HEK293T (cell line): ENCODE measurements around the gene CDS2.

Experiments used
- CTCF ChIA-PET: fragments of 350-600 bp; formaldehyde crosslinking; extraction: SDS; loops from one replicate; lab custom pipeline; 2021; ENCODE audit warnings: antibody characterized with exemption, inconsistent platforms; lab: Yijun Ruan, JAX
- POLR2A ChIA-PET: fragments of 350-600 bp; formaldehyde crosslinking; extraction: SDS; loops from one replicate; lab custom pipeline; 2020; ENCODE audit warnings: antibody characterized with exemption, inconsistent platforms; lab: Yijun Ruan, JAX
- DNase-seq: peaks from one replicate; pipeline ENCODE4 v3.0.0; 2012; ENCODE audit warnings: mixed read lengths; ENCODE audit errors: extremely low spot score
- ARNT ChIP-seq: fragments of 450-650 bp; IDR thresholded peaks from 2 replicates; pipeline ENCODE4 v1.6.1; 2017; ENCODE audit warnings: mild to moderate bottlenecking
- BHLHE40 ChIP-seq: fragments of 450-650 bp; IDR thresholded peaks from 2 replicates; pipeline ENCODE4 v1.6.1; 2016; ENCODE audit warnings: mild to moderate bottlenecking, moderate library complexity, borderline replicate concordance
- CTBP1 ChIP-seq: fragments of 450-650 bp; IDR thresholded peaks from 2 replicates; pipeline ENCODE4 v1.6.1; 2016; ENCODE audit warnings: borderline replicate concordance
- ELF4 ChIP-seq: fragments of 450-650 bp; IDR thresholded peaks from 2 replicates; pipeline ENCODE4 v1.6.1; 2017; ENCODE audit warnings: antibody characterized with exemption
- FOXA1 ChIP-seq: fragments of 450-650 bp; IDR thresholded peaks from 2 replicates; pipeline ENCODE4 v1.6.1; 2016; ENCODE audit warnings: mild to moderate bottlenecking
- FOXK2 ChIP-seq: fragments of 450-650 bp; IDR thresholded peaks from 2 replicates; pipeline ENCODE4 v1.6.1; 2016; ENCODE audit warnings: mild to moderate bottlenecking
- FOXM1 ChIP-seq: fragments of 450-650 bp; IDR thresholded peaks from 2 replicates; pipeline ENCODE4 v1.6.1; 2017; ENCODE audit warnings: mild to moderate bottlenecking, borderline replicate concordance
- HDGF ChIP-seq: fragments of 450-650 bp; IDR thresholded peaks from 2 replicates; pipeline ENCODE4 v1.6.1; 2017; ENCODE audit warnings: antibody characterized with exemption, borderline replicate concordance
- L3MBTL2 ChIP-seq: fragments of 450-650 bp; conservative IDR thresholded peaks from 2 replicates; pipeline ENCODE4 v1.6.1; 2016; ENCODE audit warnings: mild to moderate bottlenecking
- LEF1 ChIP-seq: fragments of 450-650 bp; IDR thresholded peaks from 2 replicates; pipeline ENCODE4 v1.6.1; 2017; ENCODE audit warnings: mild to moderate bottlenecking, borderline replicate concordance
- NFRKB ChIP-seq: fragments of 450-650 bp; IDR thresholded peaks from 2 replicates; pipeline ENCODE4 v1.6.1; 2016; ENCODE audit warnings: mild to moderate bottlenecking, moderate library complexity
- SP1 ChIP-seq: fragments of 450-650 bp; IDR thresholded peaks from 2 replicates; pipeline ENCODE4 v1.6.1; 2017
- SUZ12 ChIP-seq: fragments of 450-650 bp; IDR thresholded peaks from 2 replicates; pipeline ENCODE4 v1.6.1; 2016; ENCODE audit warnings: mild to moderate bottlenecking
- TARDBP ChIP-seq: fragments of 450-650 bp; IDR thresholded peaks from 2 replicates; pipeline ENCODE4 v1.6.1; 2016
- ZNF384 ChIP-seq: fragments of 450-650 bp; IDR thresholded peaks from 2 replicates; pipeline ENCODE4 v1.6.1; 2016
- TF ChIP-seq, protein P1 (sequence below): fragments of 450-650 bp; IDR thresholded peaks from 2 replicates; pipeline ENCODE4 v1.6.1; 2016

CDS2 gene

DNA sequence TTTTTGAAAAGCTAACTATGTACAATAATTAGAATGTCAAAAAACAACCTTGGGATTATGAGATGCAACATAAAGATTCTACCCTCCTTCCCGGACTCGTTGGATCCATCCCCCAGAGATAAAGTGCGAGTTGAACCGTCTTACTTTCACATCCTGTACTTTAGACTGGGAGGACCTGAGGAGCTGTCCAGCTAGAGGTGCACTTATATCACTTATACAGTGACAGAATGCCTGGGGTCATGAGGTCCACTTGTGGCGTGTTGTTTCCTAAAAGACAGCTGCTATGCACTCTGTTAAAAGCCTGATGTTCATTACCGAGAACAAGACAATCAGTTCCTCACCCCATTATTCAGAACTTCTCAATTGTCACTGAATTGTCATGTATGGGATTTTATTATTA, 2.1 kb downstream of the CDS2 start:
- CTCF ChIA-PET, result no interaction called here
- TF ChIP-seq BHLHE40 (no peak), HDGF (no peak), ELF4 (no peak), FOXK2 (no peak), ZNF384 (no peak), LEF1 (no peak), TARDBP (no peak), FOXA1 (no peak), SP1 (no peak), SUZ12 (no peak), FOXM1 (no peak), CTBP1 (no peak), ARNT (no peak), L3MBTL2 (no peak), NFRKB (no peak)
- TF ChIP-seq, protein P1, sequence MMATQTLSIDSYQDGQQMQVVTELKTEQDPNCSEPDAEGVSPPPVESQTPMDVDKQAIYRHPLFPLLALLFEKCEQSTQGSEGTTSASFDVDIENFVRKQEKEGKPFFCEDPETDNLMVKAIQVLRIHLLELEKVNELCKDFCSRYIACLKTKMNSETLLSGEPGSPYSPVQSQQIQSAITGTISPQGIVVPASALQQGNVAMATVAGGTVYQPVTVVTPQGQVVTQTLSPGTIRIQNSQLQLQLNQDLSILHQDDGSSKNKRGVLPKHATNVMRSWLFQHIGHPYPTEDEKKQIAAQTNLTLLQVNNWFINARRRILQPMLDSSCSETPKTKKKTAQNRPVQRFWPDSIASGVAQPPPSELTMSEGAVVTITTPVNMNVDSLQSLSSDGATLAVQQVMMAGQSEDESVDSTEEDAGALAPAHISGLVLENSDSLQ, result no peak
- POLR2A ChIA-PET, result no interaction called here
- no peak for DNase-seq

- POLR2A ChIA-PET, result interaction anchor here (1.0 kb wide), 1 partner anchor 12 kb away, joined by 6 read pairs; the partner anchor contains the start of gene PCNA
- TF ChIP-seq ARNT (no peak), FOXK2 (no peak), ZNF384 (no peak), L3MBTL2 (no peak), CTBP1 (no peak), FOXM1 (no peak)
- CTCF ChIA-PET, result no interaction called here
- DNase-seq, result no peak
Measured at GRCh38 chr20:5131502-5131901, 4.7 kb downstream of the CDS2 start.

DNA sequence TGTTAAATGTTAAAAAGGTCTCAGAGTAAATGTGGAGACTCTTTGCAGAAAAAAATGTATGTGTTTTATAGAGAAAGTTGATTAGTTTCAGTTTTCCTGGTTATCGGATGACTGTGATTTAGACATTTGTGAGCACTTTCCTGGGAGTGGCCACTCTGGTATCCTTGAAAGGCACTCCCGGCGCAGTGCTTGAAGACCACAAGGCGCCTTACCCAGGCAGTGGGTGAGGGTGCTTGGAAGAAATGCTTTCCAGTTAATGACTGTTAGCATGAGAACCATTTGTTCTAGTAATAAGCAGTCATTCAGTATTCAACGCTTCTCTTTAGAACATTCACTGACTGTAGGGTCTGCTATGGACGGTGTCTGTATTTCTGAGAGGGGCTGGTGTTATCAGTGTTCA, 7.2 kb downstream of the CDS2 start:
- DNase-seq, result no peak
- CTCF ChIA-PET, result no interaction called here
- POLR2A ChIA-PET, result no interaction called here
- TF ChIP-seq, protein P1, result no peak
- TF ChIP-seq FOXM1 (no peak), BHLHE40 (no peak)

DNA sequence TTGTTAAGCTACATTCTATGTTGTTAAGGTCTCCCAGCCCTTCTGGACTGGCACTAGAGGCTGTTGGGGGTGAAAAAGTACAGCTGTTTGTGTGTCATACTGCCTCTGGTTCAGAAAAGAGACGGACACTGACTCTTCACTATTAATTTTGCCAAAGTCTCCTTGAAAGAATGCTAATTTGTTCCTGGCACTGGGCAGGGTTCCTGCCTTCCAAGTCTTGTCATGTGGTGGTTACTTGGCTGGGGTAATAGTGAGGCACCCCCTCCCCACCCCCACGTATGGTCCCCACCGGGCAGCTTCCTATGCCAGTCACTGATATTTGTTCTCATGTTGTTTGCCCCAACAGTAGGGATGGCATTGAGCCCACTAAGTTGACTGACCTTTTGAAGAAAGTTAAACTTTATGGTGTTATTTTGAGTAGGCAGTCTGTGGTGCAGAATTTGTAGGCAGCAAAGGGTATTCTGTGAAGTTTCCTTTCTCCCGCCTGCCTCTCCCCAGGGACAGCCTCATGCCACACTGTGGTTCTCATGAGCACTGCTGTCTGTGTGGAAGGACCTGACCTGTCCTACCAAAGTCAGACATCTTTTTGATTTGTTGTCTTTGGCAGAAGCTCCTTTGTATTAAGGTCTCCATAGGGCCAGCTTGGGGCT, 8.7 kb downstream of the CDS2 start:
- no peak for DNase-seq
- ChIA-PET POLR2A (interaction anchor here (1.5 kb wide), 1 partner anchor 9 kb away, joined by 4 read pairs; the partner anchor contains the start of gene CDS2), CTCF (interaction anchor here (0.6 kb wide), 1 partner anchor 13 kb away, joined by 3 read pairs; no protein-coding TSS in a partner anchor)
- no peak for TF ChIP-seq ZNF384
- no peak for TF ChIP-seq L3MBTL2
- TF ChIP-seq NFRKB, result no peak
- TF ChIP-seq HDGF, result no peak
- no peak for TF ChIP-seq FOXM1
- no peak for TF ChIP-seq LEF1
- TF ChIP-seq FOXA1, result no peak
- no peak for TF ChIP-seq ELF4
- no peak for TF ChIP-seq FOXK2
- TF ChIP-seq SUZ12, result no peak
- TF ChIP-seq BHLHE40, result no peak
- TF ChIP-seq SP1, result no peak
- TF ChIP-seq TARDBP, result no peak
- TF ChIP-seq, protein P1, result no peak
- TF ChIP-seq CTBP1, result no peak
- no peak for TF ChIP-seq ARNT

- CTCF ChIA-PET, result no interaction called here
- TF ChIP-seq NFRKB, result no peak
- no peak for TF ChIP-seq FOXA1
- TF ChIP-seq L3MBTL2, result no peak
- TF ChIP-seq FOXK2, result no peak
- TF ChIP-seq CTBP1, result no peak
- TF ChIP-seq TARDBP, result no peak
- TF ChIP-seq SUZ12, result no peak
- no peak for TF ChIP-seq BHLHE40
- TF ChIP-seq HDGF, result no peak
- POLR2A ChIA-PET, result interaction anchor here (1.5 kb wide), 1 partner anchor 10 kb away, joined by 4 read pairs; the partner anchor contains the start of gene CDS2
- no peak for DNase-seq
Measured at GRCh38 chr20:5136096-5136495, 9.3 kb downstream of the CDS2 start.

DNA sequence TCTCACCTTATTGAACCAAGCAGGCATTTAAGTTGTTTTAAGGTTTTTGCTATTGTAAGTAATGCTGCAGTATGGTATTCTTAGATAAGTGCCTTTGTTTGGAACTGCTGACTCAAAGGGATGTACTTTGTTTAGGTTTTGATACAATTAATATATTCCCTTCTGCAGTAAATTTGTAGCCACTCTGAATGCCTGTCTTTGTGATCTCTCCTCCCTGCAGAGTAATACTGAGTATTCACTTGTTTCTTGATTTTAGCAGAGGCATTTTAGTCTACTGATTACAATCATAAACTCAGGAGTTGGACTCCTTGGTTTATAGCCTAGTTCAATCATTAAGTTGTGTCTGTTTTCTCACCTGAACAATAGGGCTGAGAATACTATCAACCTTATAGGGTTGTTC, 13.4 kb downstream of the CDS2 start:
- TF ChIP-seq CTBP1, result no peak
- TF ChIP-seq ELF4, result no peak
- TF ChIP-seq FOXK2, result no peak
- TF ChIP-seq FOXA1, result no peak
- TF ChIP-seq BHLHE40, result no peak
- no peak for TF ChIP-seq FOXM1
- TF ChIP-seq SP1, result no peak
- TF ChIP-seq TARDBP, result no peak
- no peak for TF ChIP-seq ZNF384
- TF ChIP-seq ARNT, result no peak
- TF ChIP-seq NFRKB, result no peak
- no peak for TF ChIP-seq SUZ12
- TF ChIP-seq, protein P1, result no peak
- no peak for TF ChIP-seq HDGF
- TF ChIP-seq LEF1, result no peak
- ChIA-PET CTCF (no interaction called here), POLR2A (no interaction called here)
- no peak for DNase-seq
